Hepatocyte (in vitro differentiated cells): ENCODE data around the gene SNX20. TPM values are rescaled to one million over a fixed set of nuclear protein-coding genes. Genes with fewer than 3 reads are reported as not detected.

Experiments used
- DNase-seq: peaks from one replicate; pipeline ENCODE4 v3.0.0-alpha.2; 2016; ENCODE audit warnings: low spot score
- H2AFZ ChIP-seq: fragments of 200-600 bp; sonication (generic); 2 replicates; pipeline ENCODE4 v1.6.0; 2016; ENCODE audit warnings: antibody characterized with exemption, mild to moderate bottlenecking
- H3K27ac ChIP-seq: fragments of 200-600 bp; sonication (generic); 2 replicates; pipeline ENCODE4 v1.5.1; 2016; ENCODE audit warnings: mild to moderate bottlenecking
- H3K27me3 ChIP-seq: fragments of 200-600 bp; sonication (generic); 2 replicates; pipeline ENCODE4 v1.6.1; 2016
- H3K36me3 ChIP-seq: fragments of 200-600 bp; sonication (generic); replicated peaks from 2 replicates; pipeline ENCODE4 v1.5.1; 2016; ENCODE audit warnings: low read depth; ENCODE audit not compliant: insufficient read depth
- H3K4me1 ChIP-seq: fragments of 200-600 bp; sonication (generic); 2 replicates; pipeline ENCODE4 v1.5.1; 2016; ENCODE audit warnings: mild to moderate bottlenecking, moderate library complexity; ENCODE audit not compliant: insufficient read depth
- H3K4me2 ChIP-seq: fragments of 200-600 bp; sonication (generic); 2 replicates; pipeline ENCODE4 v1.6.0; 2016
- H3K4me3 ChIP-seq: fragments of 200-600 bp; sonication (generic); 2 replicates; pipeline ENCODE4 v1.5.1; 2016; ENCODE audit warnings: mild to moderate bottlenecking
- H3K79me2 ChIP-seq: fragments of 200-600 bp; sonication (generic); 2 replicates; pipeline ENCODE4 v1.6.0; 2017; ENCODE audit warnings: mild to moderate bottlenecking
- H3K9me2 ChIP-seq: fragments of 200-600 bp; sonication (generic); replicated peaks from 2 replicates; pipeline ENCODE4 v1.6.0; 2017; ENCODE audit warnings: mild to moderate bottlenecking; ENCODE audit not compliant: insufficient read depth
- H3K9me3 ChIP-seq: fragments of 200-600 bp; sonication (generic); 2 replicates; pipeline ENCODE4 v1.5.1; 2016; ENCODE audit warnings: low read depth, mild to moderate bottlenecking
- H4K20me1 ChIP-seq: fragments of 200-600 bp; sonication (generic); 2 replicates; pipeline ENCODE4 v1.6.0; 2016; ENCODE audit warnings: mild to moderate bottlenecking; ENCODE audit not compliant: insufficient read depth, poor library complexity, severe bottlenecking
- CTCF ChIP-seq: fragments of 200-600 bp; sonication (generic); IDR thresholded peaks from 2 replicates; pipeline ENCODE4 v1.5.1; 2016; ENCODE audit warnings: antibody characterized with exemption, mild to moderate bottlenecking; ENCODE audit not compliant: poor library complexity
- EZH2 ChIP-seq: fragments of 200-600 bp; sonication (generic); IDR thresholded peaks from 2 replicates; pipeline ENCODE4 v1.6.1; 2016; ENCODE audit warnings: antibody characterized with exemption, mild to moderate bottlenecking, borderline replicate concordance
- EZH2phosphoT487 ChIP-seq: fragments of 200-600 bp; sonication (generic); IDR thresholded peaks from one replicate; pipeline ENCODE4 v1.6.1; 2018; ENCODE audit warnings: antibody characterized with exemption, mild to moderate bottlenecking, low read depth, moderate library complexity; ENCODE audit not compliant: unreplicated experiment, severe bottlenecking
- WGBS: methylation state at CpG from one replicate; pipeline ENCODE4 v1.1.6; 2016; ENCODE audit warnings: low lambda C conversion rate; ENCODE audit errors: missing lambda C conversion rate; 5-methylcytosine and 5-hydroxymethylcytosine counted together
- polyA plus RNA-seq: library from polyadenylated mRNA; unstranded; fragments of >200 nt; fragmentation: Nextera tagmentation; extraction: Ambion mirVana; gene quantifications from 2 replicates; pipeline ENCODE4 v1.2.1, GENCODE V29; 2016
- total RNA-seq: library from RNA; depleted of rRNA; stranded (reverse); fragments of >200 nt; gene quantifications from 2 replicates; pipeline ENCODE4 v1.2.3, GENCODE V29; 2014

SNX20 gene
- total and polyA plus RNA-seq, 2 experiments from 2014 or later = not detected

GRCh38 chr16:50657241-50657640 is 23.9 kb downstream of the SNX20 start:
- H3K79me2 ChIP-seq = no peaks in the 10 kb centered on the region
- peak; percentile 41 for DNase-seq
- WGBS = 77% methylated on average over 5 of the region's 5 CpGs
- no peak for TF ChIP-seq CTCF
- TF ChIP-seq EZH2phosphoT487 = no peak
- no peak for TF ChIP-seq EZH2
- no peak overlapping the region for H3K27ac ChIP-seq
- H3K27me3 ChIP-seq = no peaks in the 10 kb centered on the region
- H3K9me2 ChIP-seq = no peaks in the 10 kb centered on the region
- no peak overlapping the region for H3K4me3 ChIP-seq
- no peaks in the 10 kb centered on the region for H3K36me3 ChIP-seq
- H3K4me1 ChIP-seq = no peaks in the 10 kb centered on the region
- no peak overlapping the region for H3K4me2 ChIP-seq
- no peaks in the 10 kb centered on the region for H4K20me1 ChIP-seq
- H3K9me3 ChIP-seq = no peaks in the 10 kb centered on the region
- H2AFZ ChIP-seq = no peak overlapping the region

- Histone ChIP-seq H3K4me1 (no peaks in the 10 kb centered on the region), H3K9me2 (no peaks in the 10 kb centered on the region), H3K4me3 (no peak overlapping the region), H3K27ac (no peak overlapping the region), H3K9me3 (no peaks in the 10 kb centered on the region), H4K20me1 (no peaks in the 10 kb centered on the region), H3K4me2 (no peak overlapping the region), H2AFZ (no peak overlapping the region), H3K36me3 (no peaks in the 10 kb centered on the region), H3K79me2 (no peaks in the 10 kb centered on the region), H3K27me3 (no peaks in the 10 kb centered on the region)
- 96% methylated on average over 3 of the region's 3 CpGs for WGBS
- no peak for DNase-seq
- TF ChIP-seq EZH2phosphoT487 (no peak), EZH2 (no peak), CTCF (no peak)
These were observed 25.5 kb downstream of the SNX20 start for GRCh38 chr16:50655558-50656055.

GRCh38 chr16:50653633-50654519 is 27.2 kb downstream of the SNX20 start:
- TF ChIP-seq CTCF (no peak), EZH2phosphoT487 (no peak), EZH2 (no peak)
- Histone ChIP-seq H3K9me3 (no peaks in the 10 kb centered on the region), H3K79me2 (no peaks in the 10 kb centered on the region), H3K4me1 (no peaks in the 10 kb centered on the region), H4K20me1 (no peaks in the 10 kb centered on the region), H3K36me3 (no peaks in the 10 kb centered on the region), H3K27ac (no peak overlapping the region), H3K27me3 (no peaks in the 10 kb centered on the region), H3K9me2 (no peaks in the 10 kb centered on the region), H3K4me2 (no peak overlapping the region), H2AFZ (no peak overlapping the region), H3K4me3 (no peak overlapping the region)
- 80% methylated on average over 11 of the region's 11 CpGs for WGBS
- no peak for DNase-seq
